SK-N-SH (cell line): Measurements from ENCODE around the gene S1PR3. TPM values are rescaled to one million over a fixed set of nuclear protein-coding genes. Genes with fewer than 3 reads are reported as not detected.
A peak's percentile ranks its signal among the peaks of the same experiment; 100 is the strongest.

Experiments
- CTCF ChIA-PET: fragments of 300-600, 350-600 bp; formaldehyde crosslinking; extraction: SDS; loops from one replicate; lab custom pipeline; 2021; lab: Yijun Ruan, JAX
- POLR2A ChIA-PET: fragments of 350-600 bp; sonication (Branson Sonifier 250); formaldehyde crosslinking; extraction: SDS; loops from one replicate; lab custom pipeline; 2020; ENCODE audit warnings: antibody characterized with exemption, inconsistent platforms; lab: Yijun Ruan, JAX
- DNase-seq: peaks from one replicate; pipeline ENCODE4 v3.0.0; 2012
- H2AFZ ChIP-seq: fragments of 200-600 bp; sonication (generic); 2 replicates; pipeline ENCODE4 v1.8.1; 2016; ENCODE audit warnings: antibody characterized with exemption, mild to moderate bottlenecking, low read depth
- H3F3A ChIP-seq: fragments of 200-600 bp; sonication (generic); replicated peaks from 2 replicates; pipeline ENCODE3; 2016; ENCODE audit warnings: antibody characterized with exemption, mild to moderate bottlenecking; ENCODE audit not compliant: insufficient read depth
- H3K27ac ChIP-seq, 2 experiments: fragments of 200-500 bp in 1 of 2; fragments of 200-600 bp in 1 of 2; sonication (Bioruptor generic) in 1 of 2; sonication (generic), shearing (Covaris generic) in 1 of 2; 2 replicates each; pipeline versions ENCODE4 v1.5.1 to v1.6.1; 2014 to 2016; ENCODE audit warnings: low read depth in 2 of 2, inconsistent platforms in 1 of 2, low read length in 1 of 2, mild to moderate bottlenecking in 1 of 2, mixed read lengths in 1 of 2
- H3K27me3 ChIP-seq: fragments of 200-600 bp; sonication (generic), shearing (Covaris generic); 2 replicates; pipeline ENCODE4 v1.6.1; 2016; ENCODE audit warnings: mixed run types; ENCODE audit not compliant: insufficient read depth
- H3K36me3 ChIP-seq, 2 experiments: fragments of 200-500 bp in 1 of 2; fragments of 200-600 bp in 1 of 2; sonication (Bioruptor generic) in 1 of 2; sonication (generic) in 1 of 2; replicated peaks in 1 of 2; 2 replicates each; pipeline versions ENCODE3 to v1.5.1; 2014 to 2016; ENCODE audit warnings: low read length in 1 of 2, mild to moderate bottlenecking in 1 of 2; ENCODE audit not compliant: insufficient read depth in 2 of 2, control insufficient read depth in 1 of 2
- H3K4me1 ChIP-seq, 2 experiments: fragments of 200-500 bp in 1 of 2; fragments of 200-600 bp in 1 of 2; sonication (Bioruptor generic) in 1 of 2; sonication (generic), shearing (Covaris generic) in 1 of 2; 2 replicates each; pipeline versions ENCODE4 v1.5.1 to v1.6.1; 2014 to 2016; ENCODE audit warnings: low read depth in 1 of 2, low read length in 1 of 2, mixed run types in 1 of 2; ENCODE audit not compliant: insufficient read depth in 2 of 2, control insufficient read depth in 1 of 2
- H3K4me2 ChIP-seq: fragments of 200-600 bp; sonication (generic), shearing (Covaris generic); 2 replicates; pipeline ENCODE4 v1.6.1; 2017; ENCODE audit warnings: mixed run types
- H3K4me3 ChIP-seq, 2 experiments: fragments of 200-500 bp in 1 of 2; fragments of 200-600 bp in 1 of 2; sonication (Bioruptor generic) in 1 of 2; sonication (generic), shearing (Covaris generic) in 1 of 2; 2 replicates each; pipeline versions ENCODE4 v1.5.1 to v1.8.1; 2014 to 2016; ENCODE audit warnings: low read depth in 2 of 2, inconsistent platforms in 1 of 2, low read length in 1 of 2, mild to moderate bottlenecking in 1 of 2, mixed read lengths in 1 of 2, moderate library complexity in 1 of 2
- H3K79me2 ChIP-seq: fragments of 200-600 bp; sonication (generic); 2 replicates; pipeline ENCODE4 v1.8.1; 2017; ENCODE audit warnings: mild to moderate bottlenecking; ENCODE audit not compliant: insufficient read depth
- H3K9ac ChIP-seq: fragments of 200-600 bp; sonication (generic); 2 replicates; pipeline ENCODE4 v1.6.1; 2017; ENCODE audit warnings: mixed run types
- H3K9me2 ChIP-seq: fragments of 200-600 bp; sonication (generic); 2 replicates; pipeline ENCODE4 v1.6.1; 2017; ENCODE audit warnings: mixed run types
- H3K9me3 ChIP-seq: fragments of 200-600 bp; sonication (generic); 2 replicates; pipeline ENCODE4 v1.6.1; 2017; ENCODE audit warnings: mixed run types, mild to moderate bottlenecking, moderate library complexity
- H4K20me1 ChIP-seq: fragments of 200-600 bp; sonication (generic); 2 replicates; pipeline ENCODE4 v1.6.1; 2017; ENCODE audit warnings: mild to moderate bottlenecking, mixed run types; ENCODE audit not compliant: insufficient read depth
- CTCF ChIP-seq: fragments of 200-600 bp; sonication (generic); IDR thresholded peaks from 2 replicates; pipeline ENCODE4 v1.6.1; 2017; ENCODE audit warnings: antibody characterized with exemption, mild to moderate bottlenecking, moderate library complexity
- EZH2phosphoT487 ChIP-seq: fragments of 200-600 bp; sonication (generic); IDR thresholded peaks from 2 replicates; pipeline ENCODE4 v1.6.1; 2017; ENCODE audit warnings: low read depth, mixed run types, mild to moderate bottlenecking, antibody characterized with exemption, moderate library complexity, borderline replicate concordance
- IRF3 ChIP-seq: fragments of 150-350 bp; IDR thresholded peaks from 2 replicates; pipeline ENCODE4 v1.6.1; 2016; ENCODE audit warnings: mild to moderate bottlenecking, low read depth, low read length
- POLR2AphosphoS5 ChIP-seq: IDR thresholded peaks from 2 replicates; pipeline ENCODE4 v1.6.1; 2012; ENCODE audit warnings: low read depth, low read length
- RAD21 ChIP-seq: IDR thresholded peaks from 2 replicates; pipeline ENCODE4 v1.6.1; 2012; ENCODE audit warnings: mild to moderate bottlenecking, low read length
- SMC3 ChIP-seq: IDR thresholded peaks from 2 replicates; pipeline ENCODE4 v1.6.1; 2012; ENCODE audit warnings: low read depth, low read length, improper control_type of control experiment
- TEAD4 ChIP-seq: IDR thresholded peaks from 2 replicates; pipeline ENCODE4 v1.4.0; 2012; ENCODE audit warnings: mild to moderate bottlenecking, borderline replicate concordance; ENCODE audit not compliant: insufficient read depth
- ZBTB33 ChIP-seq: IDR thresholded peaks from 2 replicates; pipeline ENCODE4 v1.4.0; 2012; ENCODE audit warnings: low read depth, borderline replicate concordance
- WGBS: methylation state at CpG from one replicate; pipeline ENCODE4 v1.1.6; 2017; ENCODE audit warnings: low lambda C conversion rate; 5-methylcytosine and 5-hydroxymethylcytosine counted together
- polyA plus RNA-seq, 3 experiments: library from polyadenylated mRNA; depleted of rRNA; stranded (reverse); fragments of >200 nt; gene quantifications; 2 replicates each; pipeline ENCODE4 v1.2.3, GENCODE V29; 2012

The S1PR3 gene
- polyA plus RNA-seq, 1 of the 3 experiments (the other 2 are of a cell fraction), result 2.5 TPM

GRCh38 chr9:88988796-88989641 is 2.2 kb upstream of the S1PR3 start:
- Histone ChIP-seq H2AFZ (peak overlapping the region; percentile 39; the same call in 1 of the 2 replicates), H3K27ac (peak overlapping the region in 1 of 2 experiments; percentile 39; a peak in 1 of 4 replicates), H3K4me2 (no peak overlapping the region)

More at GRCh38 chr9:88988796-88989641, 2.2 kb upstream of the S1PR3 start:
- Histone ChIP-seq H4K20me1 (no peaks in the 10 kb centered on the region), H3K4me3 (no peak overlapping the region), H3F3A (no peaks in the 10 kb centered on the region), H3K9ac (no peak overlapping the region), H3K4me1 (peaks cover 16 to 21% of the 10 kb centered on the region in 2 experiments; a peak in 3 of 4 replicates), H3K9me2 (no peaks in the 10 kb centered on the region), H3K79me2 (peaks cover 13% of the 10 kb centered on the region), H3K9me3 (no peaks in the 10 kb centered on the region), H3K27me3 (no peaks in the 10 kb centered on the region), H3K36me3 (no peaks in the 10 kb centered on the region)
- ChIA-PET CTCF (no interaction called here), POLR2A (no interaction called here)
- WGBS, result 53% methylated on average over 7 of the region's 7 CpGs
- TF ChIP-seq IRF3, result no peak
- TF ChIP-seq CTCF, result no peak
- TF ChIP-seq RAD21, result no peak
- TF ChIP-seq EZH2phosphoT487, result no peak
- TF ChIP-seq POLR2AphosphoS5, result no peak
- no peak for TF ChIP-seq SMC3
- no peak for TF ChIP-seq ZBTB33
- no peak for TF ChIP-seq TEAD4
- DNase-seq, result no peak
